ENCODE results near the gene ESAM. TPM values are rescaled to one million over a fixed set of nuclear protein-coding genes. Genes with fewer than 3 reads are reported as not detected.

ESAM gene
- total and polyA plus RNA-seq, 2 of the 8 experiments (the other 6 are each of a cell fraction or from before 2014, with no cell fraction given) = 0.09 TPM; not detected in 1

GRCh38 chr11:124807660-124808270 lies 45.7 kb upstream of the ESAM start:
- Histone ChIP-seq H4K5ac (ENCODE audit: insufficient read length, low read depth, low read length) (no peak overlapping the region), H3K9ac (replicated peaks in 1 of 4; ENCODE audit: extremely low read depth in 1 of 4, low read depth in 3 of 4, low read length in 3 of 4) (no peak overlapping the region), H3K79me1 (ENCODE audit: low read depth, low read length) (no peaks in the 10 kb centered on the region), H2BK12ac (ENCODE audit: low read depth, low read length) (no peak overlapping the region), H2AFZ (ENCODE audit: low read length) (no peak overlapping the region), H3K4me2 (ENCODE audit: insufficient read depth in 1 of 2, low read depth in 2 of 2, low read length in 2 of 2) (no peak overlapping the region), H2BK20ac (ENCODE audit: low read length) (no peak overlapping the region), H3K56ac (replicated peaks; ENCODE audit: insufficient read length, low read depth, low read length) (no peak overlapping the region), H2BK5ac (ENCODE audit: low read depth, low read length) (no peak overlapping the region), H3K14ac (ENCODE audit: insufficient read length) (no peak overlapping the region), H3K9me3 (ENCODE audit: insufficient read depth in 2 of 2, low read depth in 1 of 2, low read length in 1 of 2) (no peaks in the 10 kb centered on the region), H2AK5ac (ENCODE audit: low read depth, low read length) (no peak overlapping the region), H3K4ac (replicated peaks; ENCODE audit: insufficient read length, low read depth, low read length) (no peak overlapping the region), H2BK120ac (replicated peaks; ENCODE audit: low read depth, low read length) (no peak overlapping the region), H3K4me1 (replicated peaks in 1 of 4; ENCODE audit: control insufficient read depth in 3 of 4, insufficient read depth in 4 of 4, low read length in 3 of 4) (no peaks in the 10 kb centered on the region; a peak in 1 of 7 replicates), H3K27me3 (replicated peaks in 1 of 4; ENCODE audit: control insufficient read depth in 3 of 4, extremely low read depth in 1 of 4, insufficient read depth in 3 of 4, low read length in 3 of 4) (no peaks in the 10 kb centered on the region), H3K79me2 (ENCODE audit: control insufficient read depth in 1 of 2, insufficient read depth in 2 of 2, low read length in 2 of 2) (no peaks in the 10 kb centered on the region), H3K27ac (ENCODE audit: low read depth, low read length) (no peak overlapping the region), H3K23ac (ENCODE audit: insufficient read length) (no peak overlapping the region), H3K36me3 (ENCODE audit: control insufficient read depth in 2 of 4, insufficient read depth in 4 of 4, low read length in 3 of 4) (peaks cover 0 to 5% (median 0%) of the 10 kb centered on the region in 4 experiments; a peak in 2 of 8 replicates), H3K18ac (ENCODE audit: extremely low read depth, low read length) (no peak overlapping the region), H4K8ac (ENCODE audit: extremely low read depth, insufficient read depth, low read length) (no peak overlapping the region), H4K91ac (replicated peaks; ENCODE audit: insufficient read length, low read length) (no peak overlapping the region), H2BK15ac (ENCODE audit: low read length) (no peak overlapping the region), H3K4me3 (ENCODE audit: extremely low read depth in 1 of 4, insufficient read depth in 2 of 4, low read depth in 3 of 4, low read length in 4 of 4) (no peak overlapping the region), H4K20me1 (replicated peaks in 1 of 2; ENCODE audit: control insufficient read depth in 1 of 2, insufficient read depth in 2 of 2, low read length in 2 of 2) (no peaks in the 10 kb centered on the region), H3K23me2 (ENCODE audit: low read depth, low read length) (no peaks in the 10 kb centered on the region)
- no peak for FAIRE-seq
- ChIA-PET POLR2A (ENCODE audit: partially characterized antibody) (interaction anchor here (1.1 to 2.1 kb wide), 3 partner anchors 10 to 25 kb away, joined by 3 to 6 read pairs (median 3); no protein-coding TSS in a partner anchor), CTCF (ENCODE audit: partially characterized antibody) (interaction anchor here (1.0 to 2.3 kb wide), 5 partner anchors 14 to 190 kb away, joined by 3 to 9 read pairs (median 4); no protein-coding TSS in a partner anchor)
- TF ChIP-seq NANOG (IDR thresholded peaks at IDR 0.05; ENCODE audit: insufficient read depth, low read depth, low read length, poor library complexity, severe bottlenecking) (no peak), CBX8 (IDR thresholded peaks at IDR 0.05; ENCODE audit: borderline replicate concordance, low read depth, low read length) (no peak), BACH1 (IDR thresholded peaks at IDR 0.05; ENCODE audit: low read length) (no peak), SP2 (IDR thresholded peaks at IDR 0.05; ENCODE audit: low read length) (no peak), PHF8 (conservative IDR thresholded peaks at IDR 0.05; ENCODE audit: low read depth, low read length) (no peak), CEBPB (IDR thresholded peaks at IDR 0.05; ENCODE audit: low read depth, low read length) (no peak), E2F6 (IDR thresholded peaks at IDR 0.05) (no peak), SP4 (IDR thresholded peaks at IDR 0.05; ENCODE audit: low read length) (no peak)
- WGBS, 2 experiments (ENCODE audit: extremely low coverage in 1 of 2, insufficient coverage in 1 of 2, insufficient read length in 1 of 2, insufficient replicate concordance in 2 of 2, low coverage in 1 of 2, low lambda C conversion rate in 2 of 2, missing lambda C conversion rate in 1 of 2) = 82% methylated on average over 5 of the region's 6 CpGs; no CpG with 5 or more reads in 1 of the 2 experiments
- DNase-seq (ENCODE audit: low read depth in 1 of 2, low spot score in 2 of 2) = no peak
